AML-193 (cell line): ENCODE data around the gene TAS1R2.
"Not testable (repeated sequence)": the region's sequence is repeated elsewhere in the genome, so short reads cannot be mapped to it uniquely, and the experiment has no call there.

Experiments
- DNase-seq, 2 experiments: peaks; one replicate each; lab custom pipeline; 2025; lab: John Stamatoyannopoulos, UW

TAS1R2 gene

GRCh38 chr1:18868801-18869424, 9.5 kb upstream of the TAS1R2 start:
- DNase-seq: no peak

GRCh38 chr1:18868354-18868753, 8.9 kb upstream of the TAS1R2 start:
- DNase-seq: no peak

- no peak for DNase-seq
Observed at GRCh38 chr1:18866846-18867245, 7.4 kb upstream of the TAS1R2 start.

GRCh38 chr1:18866314-18866713, 6.9 kb upstream of the TAS1R2 start:
- DNase-seq: no peak

GRCh38 chr1:18865176-18865575, 5.7 kb upstream of the TAS1R2 start:
- DNase-seq: no peak

GRCh38 chr1:18861590-18861989, 2.1 kb upstream of the TAS1R2 start:
- no peak for DNase-seq

GRCh38 chr1:18861082-18861481, 1.6 kb upstream of the TAS1R2 start:
- DNase-seq: no peak

- no peak for DNase-seq
Observed at GRCh38 chr1:18858070-18858688, 1.3 kb downstream of the TAS1R2 start.

GRCh38 chr1:18856435-18856834, 3.0 kb downstream of the TAS1R2 start:
- DNase-seq: no peak

- DNase-seq: no peak
Observed at GRCh38 chr1:18855573-18855972, 3.9 kb downstream of the TAS1R2 start.

GRCh38 chr1:18854331-18855025, 5.0 kb downstream of the TAS1R2 start:
- DNase-seq: no peak

GRCh38 chr1:18852501-18852900, 7.0 kb downstream of the TAS1R2 start:
- DNase-seq: no peak

- no peak for DNase-seq
Observed at GRCh38 chr1:18849261-18849711, 10.2 kb downstream of the TAS1R2 start.

GRCh38 chr1:18847723-18848122, 11.7 kb downstream of the TAS1R2 start:
- DNase-seq: not testable (repeated sequence)

- DNase-seq: no peak
Observed at GRCh38 chr1:18840145-18840544, 19.3 kb downstream of the TAS1R2 start.

- no peak for DNase-seq
Observed at GRCh38 chr1:18836654-18837053, 22.8 kb downstream of the TAS1R2 start.

GRCh38 chr1:18832319-18832718, 27.1 kb downstream of the TAS1R2 start:
- DNase-seq: not testable (repeated sequence)

- no peak for DNase-seq
Observed at GRCh38 chr1:18831656-18832055, 27.8 kb downstream of the TAS1R2 start.

GRCh38 chr1:18830596-18830995, 28.9 kb downstream of the TAS1R2 start:
- DNase-seq: no peak

- DNase-seq: no peak
Observed at GRCh38 chr1:18829671-18830070, 29.8 kb downstream of the TAS1R2 start.

GRCh38 chr1:18828224-18828623, 31.2 kb downstream of the TAS1R2 start:
- DNase-seq: no peak

- no peak for DNase-seq
Observed at GRCh38 chr1:18823438-18823837, 36.0 kb downstream of the TAS1R2 start.
